Activated CD8-positive, alpha-beta T cell treated with anti-CD3 and anti-CD28 coated beads for 36 hours (primary cell): Measurements from ENCODE around the gene TMEM143. TPM values are rescaled to one million over a fixed set of nuclear protein-coding genes. Genes with fewer than 3 reads are reported as not detected.

Experiments
- ATAC-seq: fragments of 200-7000 bp; cut with Tn5 transposase; one replicate; pipeline ENCODE4 v1.10.0; 2021; ENCODE audit warnings: mild to moderate bottlenecking, moderate library complexity
- CTCF ChIA-PET: fragments of 350-600 bp; sonication (Branson Sonifier 250); formaldehyde crosslinking; loops from one replicate; lab custom pipeline; 2021; ENCODE audit warnings: antibody characterized with exemption; lab: Charles Lee
- POLR2A ChIA-PET: fragments of 350-600 bp; sonication (Branson Sonifier 250); formaldehyde crosslinking; loops from one replicate; lab custom pipeline; 2021; ENCODE audit warnings: antibody characterized with exemption; lab: Charles Lee
- DNase-seq: peaks from one replicate; pipeline ENCODE4 v3.0.0-alpha.2; 2020
- H3K27ac Mint-ChIP-seq: one replicate; pipeline ENCODE4 v1.8.0; 2021; ENCODE audit warnings: mild to moderate bottlenecking, mixed read lengths
- H3K27me3 Mint-ChIP-seq: one replicate; pipeline ENCODE4 v1.8.0; 2021; ENCODE audit warnings: mixed read lengths
- H3K36me3 Mint-ChIP-seq: one replicate; pipeline ENCODE4 v1.8.0; 2021; ENCODE audit warnings: low read depth, mixed read lengths
- H3K4me1 Mint-ChIP-seq: one replicate; pipeline ENCODE4 v1.8.0; 2021; ENCODE audit warnings: low read depth, mixed read lengths
- H3K4me3 Mint-ChIP-seq: one replicate; pipeline ENCODE4 v1.8.0; 2021; ENCODE audit warnings: mild to moderate bottlenecking, moderate library complexity, mixed read lengths
- H3K9me3 Mint-ChIP-seq: one replicate; pipeline ENCODE4 v1.8.0; 2021; ENCODE audit warnings: mixed read lengths
- CTCF ChIP-seq: fragments of 200-600 bp; IDR thresholded peaks from one replicate; pipeline ENCODE4 v1.8.0; 2022; ENCODE audit warnings: antibody characterized with exemption, mild to moderate bottlenecking
- intact Hi-C: fragments of 100-400 bp; cut with micrococcal nuclease; formaldehyde crosslinking; loops from one replicate; pipeline ENCODE4 v1.10.0; 2022
- total RNA-seq, 2 experiments: library from RNA; stranded (reverse); gene quantifications; one replicate each; pipeline ENCODE4 v1.2.3, GENCODE V29; 2021

Gene TMEM143
- total RNA-seq, 2 experiments from 2014 or later = 19.4 to 21.7 TPM

- no peak for TF ChIP-seq CTCF
- Mint-ChIP-seq H3K9me3 (no peaks in the 10 kb centered on the region), H3K4me1 (no peaks in the 10 kb centered on the region), H3K4me3 (no peak overlapping the region), H3K27me3 (no peaks in the 10 kb centered on the region), H3K36me3 (no peaks in the 10 kb centered on the region), H3K27ac (no peak overlapping the region)
- ChIA-PET CTCF (interaction anchor here (1.0 to 1.8 kb wide), 3 partner anchors 28 to 51 kb away, joined by 3 to 7 read pairs (median 5); partner anchors contain the start of gene KDELR1), POLR2A (interaction anchor here (0.6 kb wide), 1 partner anchor 177 kb away, joined by 3 read pairs; no protein-coding TSS in a partner anchor)
- ATAC-seq (no peak), DNase-seq (no peak)
- intact Hi-C loops = no loop called here
Measured at GRCh38 chr19:48341515-48342413, 22.0 kb downstream of the TMEM143 start.

- no peaks in the 10 kb centered on the region for H3K36me3 Mint-ChIP-seq
- no peak for TF ChIP-seq CTCF
- no peaks in the 10 kb centered on the region for H3K27me3 Mint-ChIP-seq
- DNase-seq (no peak), ATAC-seq (no peak)
- POLR2A ChIA-PET = interaction anchor here (0.5 to 0.7 kb wide), 2 partner anchors 137 to 235 kb away, joined by 3 to 4 read pairs; no protein-coding TSS in a partner anchor
- no peak overlapping the region for H3K4me3 Mint-ChIP-seq
- H3K9me3 Mint-ChIP-seq = no peaks in the 10 kb centered on the region
- no peaks in the 10 kb centered on the region for H3K4me1 Mint-ChIP-seq
- CTCF ChIA-PET = interaction anchor here (1.0 to 2.0 kb wide), 4 partner anchors 10 to 50 kb away, joined by 3 to 9 read pairs (median 6); partner anchors contain the start of gene KDELR1
- H3K27ac Mint-ChIP-seq = no peak overlapping the region
- intact Hi-C loops = no loop called here
Measured at GRCh38 chr19:48340995-48341394, 22.7 kb downstream of the TMEM143 start.

GRCh38 chr19:48338802-48339503, 24.8 kb downstream of the TMEM143 start:
- H3K27ac Mint-ChIP-seq = no peak overlapping the region
- H3K9me3 Mint-ChIP-seq = no peaks in the 10 kb centered on the region
- H3K4me1 Mint-ChIP-seq = peaks cover 7% of the 10 kb centered on the region
- DNase-seq (no peak), ATAC-seq (no peak)
- no peaks in the 10 kb centered on the region for H3K36me3 Mint-ChIP-seq
- no peak for TF ChIP-seq CTCF
- H3K4me3 Mint-ChIP-seq = no peak overlapping the region
- CTCF ChIA-PET = interaction anchor here (0.9 to 2.0 kb wide), 2 partner anchors 12 to 52 kb away, joined by 4 to 9 read pairs; partner anchors contain the start of gene KDELR1
- intact Hi-C loops = no loop called here
- POLR2A ChIA-PET = interaction anchor here (0.8 to 1.0 kb wide), 2 partner anchors 9 to 24 kb away, joined by 3 to 4 read pairs; no protein-coding TSS in a partner anchor
- H3K27me3 Mint-ChIP-seq = no peaks in the 10 kb centered on the region

GRCh38 chr19:48338253-48338755, 25.4 kb downstream of the TMEM143 start:
- no peaks in the 10 kb centered on the region for H3K36me3 Mint-ChIP-seq
- ChIA-PET POLR2A (interaction anchor here (1.0 kb wide), 1 partner anchor 8 kb away, joined by 4 read pairs; no protein-coding TSS in a partner anchor), CTCF (interaction anchor here (0.9 kb wide), 1 partner anchor 53 kb away, joined by 4 read pairs; the partner anchor contains the start of gene KDELR1)
- peaks cover 11% of the 10 kb centered on the region for H3K4me1 Mint-ChIP-seq
- DNase-seq (no peak), ATAC-seq (no peak)
- H3K27ac Mint-ChIP-seq = no peak overlapping the region
- no peak overlapping the region for H3K4me3 Mint-ChIP-seq
- H3K27me3 Mint-ChIP-seq = no peaks in the 10 kb centered on the region
- intact Hi-C loops = no loop called here
- no peak for TF ChIP-seq CTCF
- H3K9me3 Mint-ChIP-seq = no peaks in the 10 kb centered on the region
